Measurements from ENCODE around the gene KCNN3.

Gene KCNN3

GRCh38 chr1:154726896-154727753, 143.0 kb downstream of the KCNN3 start (continued):
- no peak for TF ChIP-seq KLF16 (tag by site-specific recombination; IDR thresholded peaks at IDR 0.05)

- POLR2A ChIA-PET = no interaction called here
- TF ChIP-seq ZNF558 (tag by site-specific recombination; IDR thresholded peaks at IDR 0.05) = no peak
- no peak for TF ChIP-seq OSR2 (tag by site-specific recombination; IDR thresholded peaks at IDR 0.05)
- no peak for TF ChIP-seq PRDM10 (tag by site-specific recombination; IDR thresholded peaks at IDR 0.05)
- TF ChIP-seq ZBTB6 (tag by site-specific recombination; IDR thresholded peaks at IDR 0.05) = no peak
- no peak for TF ChIP-seq ZNF596 (tag by site-specific recombination; IDR thresholded peaks at IDR 0.05)
- TF ChIP-seq ZNF785 (tag by site-specific recombination; IDR thresholded peaks at IDR 0.05) = no peak
- TF ChIP-seq ZNF510 (tag by site-specific recombination; IDR thresholded peaks at IDR 0.05; ENCODE audit: insufficient replicate concordance) = no peak
- TF ChIP-seq ZNF514 (tag by site-specific recombination; IDR thresholded peaks at IDR 0.05) = no peak
- no peak for TF ChIP-seq REST (tag by site-specific recombination; IDR thresholded peaks at IDR 0.05)
- no peak for TF ChIP-seq ATF2 (tag by site-specific recombination; IDR thresholded peaks at IDR 0.05; ENCODE audit: low read depth)
- H3K4me3 ChIP-seq (ENCODE audit: low read depth, low read length) = no peak overlapping the region
- CTCF ChIA-PET = no interaction called here
- H3K4me1 ChIP-seq (ENCODE audit: control insufficient read depth, insufficient read depth, low read length) = no peaks in the 10 kb centered on the region
- no peaks in the 10 kb centered on the region for H3K36me3 ChIP-seq (ENCODE audit: control insufficient read depth in 2 of 2, insufficient read depth in 1 of 2, low read length in 2 of 2)
- no peaks in the 10 kb centered on the region for H3K9me3 ChIP-seq (ENCODE audit: control insufficient read depth, insufficient read depth, low read depth, low read length)
- H3K27ac ChIP-seq (ENCODE audit: extremely low read depth, low read depth, low read length) = no peak overlapping the region
Measured at GRCh38 chr1:154726443-154726842, 143.6 kb downstream of the KCNN3 start.

- POLR2A ChIA-PET = no interaction called here
- CTCF ChIA-PET = no interaction called here
- H3K27ac ChIP-seq (ENCODE audit: extremely low read depth, low read depth, low read length) = no peak overlapping the region
- H3K4me1 ChIP-seq (ENCODE audit: control insufficient read depth, insufficient read depth, low read length) = no peaks in the 10 kb centered on the region
- H3K36me3 ChIP-seq (ENCODE audit: control insufficient read depth in 2 of 2, insufficient read depth in 1 of 2, low read length in 2 of 2) = no peaks in the 10 kb centered on the region
- H3K9me3 ChIP-seq (ENCODE audit: control insufficient read depth, insufficient read depth, low read depth, low read length) = no peaks in the 10 kb centered on the region
- no peak overlapping the region for H3K4me3 ChIP-seq (ENCODE audit: low read depth, low read length)
- TF ChIP-seq SP2 (tag by site-specific recombination; IDR thresholded peaks at IDR 0.05) (no peak), EGR2 (tag by site-specific recombination; IDR thresholded peaks at IDR 0.05; ENCODE audit: low read depth) (no peak), TCF7L2 (IDR thresholded peaks at IDR 0.05; ENCODE audit: borderline replicate concordance, low read depth, low read length) (no peak), ZNF660 (tag by site-specific recombination; IDR thresholded peaks at IDR 0.05) (no peak), MZF1 (tag by site-specific recombination; IDR thresholded peaks at IDR 0.05; ENCODE audit: borderline replicate concordance) (no peak), ZNF843 (tag by site-specific recombination; IDR thresholded peaks at IDR 0.05) (no peak), TRIM28 (IDR thresholded peaks at IDR 0.05; ENCODE audit: borderline replicate concordance, low read length) (no peak)
Measured at GRCh38 chr1:154725865-154726264, 144.2 kb downstream of the KCNN3 start.
